ENCODE results near the gene NDUFB4. TPM values are rescaled to one million over a fixed set of nuclear protein-coding genes. Genes with fewer than 3 reads are reported as not detected.
A peak's percentile ranks its signal among the peaks of the same experiment; 100 is the strongest.

Gene NDUFB4
- total RNA-seq, result 556 TPM
- long read RNA-seq, transcript NDUFB4-201 (3 exons, 671 nt), result major isoform, 296 of 308 reads
- long read RNA-seq, transcript NDUFB4-204 (3 exons, 558 nt), result minor isoform, 5 of 308 reads
- long read RNA-seq, partial matches to known transcripts, result 1 of 308 reads
- long read RNA-seq, other reads (novel, unspliced or antisense), result 3 of 308 reads

DNA sequence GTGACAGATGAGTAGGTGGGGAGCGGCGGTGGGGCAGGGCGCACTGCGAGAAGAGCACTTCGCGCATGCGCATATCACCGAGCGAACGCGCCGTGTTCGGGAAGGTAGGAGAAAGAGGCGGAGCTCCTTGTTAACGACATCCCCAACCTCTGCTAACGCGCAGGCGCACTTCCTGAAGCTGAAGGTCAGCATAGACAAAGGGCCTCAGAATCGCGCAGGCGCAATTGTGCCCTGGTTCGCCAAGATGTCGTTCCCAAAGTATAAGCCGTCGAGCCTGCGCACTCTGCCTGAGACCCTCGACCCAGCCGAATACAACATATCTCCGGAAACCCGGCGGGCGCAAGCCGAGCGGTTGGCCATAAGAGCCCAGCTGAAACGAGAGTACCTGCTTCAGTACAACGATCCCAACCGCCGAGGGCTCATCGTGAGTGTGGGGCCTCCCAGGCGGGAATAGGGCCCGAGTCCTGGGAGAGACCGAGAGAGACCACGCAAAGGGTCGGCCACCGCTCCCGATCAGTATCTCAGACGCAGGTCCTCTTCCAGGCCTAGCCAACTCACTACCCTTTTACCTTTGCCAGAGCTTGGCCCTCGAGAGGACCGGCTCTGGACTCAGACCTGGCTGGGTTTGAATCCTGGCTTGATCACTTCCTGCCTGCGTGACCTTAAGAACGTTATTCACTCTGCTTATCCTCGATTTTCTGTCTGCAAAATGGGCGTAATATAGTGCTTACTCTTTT, at the start of gene NDUFB4:
TSS of gene NDUFB4 (plus strand) at position 221 of the 737 bp plus-strand sequence. CDS start at position 245, 24 bp downstream.
- Histone ChIP-seq H3K27me3 (ENCODE audit: low read depth) (no peaks in the 10 kb centered on the region), H3K9me3 (replicated peaks) (no peaks in the 10 kb centered on the region), H3K36me3 (peaks cover 23% of the 10 kb centered on the region), H3K4me3 (peak within 1 kb of the TSS; percentile 86), H3K27ac (replicated peaks) (peak within 1 kb of the TSS; percentile 95), H3K4me1 (peaks cover 54% of the 10 kb centered on the region)
- TF ChIP-seq, protein P1, sequence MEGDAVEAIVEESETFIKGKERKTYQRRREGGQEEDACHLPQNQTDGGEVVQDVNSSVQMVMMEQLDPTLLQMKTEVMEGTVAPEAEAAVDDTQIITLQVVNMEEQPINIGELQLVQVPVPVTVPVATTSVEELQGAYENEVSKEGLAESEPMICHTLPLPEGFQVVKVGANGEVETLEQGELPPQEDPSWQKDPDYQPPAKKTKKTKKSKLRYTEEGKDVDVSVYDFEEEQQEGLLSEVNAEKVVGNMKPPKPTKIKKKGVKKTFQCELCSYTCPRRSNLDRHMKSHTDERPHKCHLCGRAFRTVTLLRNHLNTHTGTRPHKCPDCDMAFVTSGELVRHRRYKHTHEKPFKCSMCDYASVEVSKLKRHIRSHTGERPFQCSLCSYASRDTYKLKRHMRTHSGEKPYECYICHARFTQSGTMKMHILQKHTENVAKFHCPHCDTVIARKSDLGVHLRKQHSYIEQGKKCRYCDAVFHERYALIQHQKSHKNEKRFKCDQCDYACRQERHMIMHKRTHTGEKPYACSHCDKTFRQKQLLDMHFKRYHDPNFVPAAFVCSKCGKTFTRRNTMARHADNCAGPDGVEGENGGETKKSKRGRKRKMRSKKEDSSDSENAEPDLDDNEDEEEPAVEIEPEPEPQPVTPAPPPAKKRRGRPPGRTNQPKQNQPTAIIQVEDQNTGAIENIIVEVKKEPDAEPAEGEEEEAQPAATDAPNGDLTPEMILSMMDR (IDR thresholded peaks at IDR 0.05; ENCODE audit: borderline replicate concordance), result no peak
- intact Hi-C loops (cut with micrococcal nuclease), result no loop called here
- peak; percentile 98 for DNase-seq

DNA sequence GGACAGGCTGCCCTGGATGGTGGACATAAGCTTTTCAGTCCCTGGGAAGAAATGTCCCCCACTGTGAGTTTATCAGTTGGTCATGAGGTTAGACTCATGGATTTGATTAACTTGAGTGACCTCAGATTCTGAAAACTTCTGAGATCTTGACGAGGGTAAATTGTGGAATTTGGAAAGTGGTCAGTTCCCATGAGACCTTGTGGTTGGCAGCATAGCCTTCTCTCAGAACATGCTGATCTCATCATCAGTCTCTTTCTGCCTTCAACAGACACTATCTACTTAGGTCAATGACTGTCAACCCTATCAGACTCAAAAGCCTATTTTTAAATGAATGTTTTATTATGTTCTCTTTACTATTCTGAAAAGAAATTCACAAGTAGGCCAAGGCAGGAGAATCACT, 45.6 kb upstream of the NDUFB4 start:
- intact Hi-C loops (cut with micrococcal nuclease), result loop anchor here (10.0 kb wide), 1 partner anchor 46 kb away; no protein-coding TSS in a partner anchor
- H3K9me3 ChIP-seq (replicated peaks), result no peaks in the 10 kb centered on the region
- no peaks in the 10 kb centered on the region for H3K27me3 ChIP-seq (ENCODE audit: low read depth)
- no peak overlapping the region for H3K4me3 ChIP-seq
- TF ChIP-seq, protein P1 (IDR thresholded peaks at IDR 0.05; ENCODE audit: borderline replicate concordance), result no peak
- DNase-seq, result no peak
- peak overlapping the region; percentile 94 for H3K27ac ChIP-seq (replicated peaks)
- H3K36me3 ChIP-seq, result no peaks in the 10 kb centered on the region
- H3K4me1 ChIP-seq, result peaks cover 57% of the 10 kb centered on the region

DNA sequence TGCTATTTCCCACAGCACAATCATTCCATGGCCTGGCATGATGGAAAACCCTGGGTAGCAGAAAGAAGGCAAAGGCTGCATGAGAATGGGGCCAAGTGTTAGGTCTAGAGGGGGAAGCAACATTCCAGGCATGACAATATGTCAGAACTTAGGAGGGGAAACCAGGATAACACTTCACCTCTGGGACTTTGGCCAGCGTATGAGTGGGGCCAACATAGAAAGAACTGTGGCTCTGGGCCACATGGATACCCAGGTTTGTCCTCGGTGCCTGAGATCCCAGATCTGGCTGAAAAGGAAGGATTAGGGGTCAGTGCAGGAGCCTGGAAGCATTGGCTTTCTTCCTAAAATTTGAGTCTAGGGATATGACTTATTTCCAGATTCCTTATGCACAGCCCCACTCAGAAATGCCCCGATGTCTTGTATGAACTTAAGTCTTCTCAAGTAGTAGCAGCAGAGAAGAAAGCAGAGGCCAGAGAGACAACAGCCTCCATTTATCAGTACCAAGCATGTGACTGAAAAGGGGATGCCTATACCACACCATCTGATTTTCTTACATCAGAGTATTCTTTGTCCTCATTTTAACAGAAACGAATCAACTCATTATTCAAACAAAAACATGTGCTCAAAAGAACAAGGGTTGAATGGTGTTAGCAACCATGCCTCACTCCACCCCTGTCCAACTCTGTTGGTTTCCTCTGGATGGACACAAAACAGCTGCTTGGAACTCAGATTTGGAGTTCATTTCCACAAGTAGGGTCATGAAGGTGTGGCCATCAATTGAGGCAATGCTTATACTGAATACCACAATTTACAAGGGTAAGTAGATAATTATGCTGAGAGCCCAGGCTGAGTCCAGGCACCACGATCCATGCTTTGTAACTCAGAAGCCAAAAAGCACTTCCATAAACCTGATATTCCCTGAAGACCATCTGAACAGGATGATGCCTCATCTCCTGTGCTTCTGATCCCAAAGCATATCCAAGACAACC, 43.7 kb upstream of the NDUFB4 start:
- TF ChIP-seq, protein P1 (IDR thresholded peaks at IDR 0.05; ENCODE audit: borderline replicate concordance), result no peak
- no peaks in the 10 kb centered on the region for H3K27me3 ChIP-seq (ENCODE audit: low read depth)
- no peak overlapping the region for H3K4me3 ChIP-seq
- H3K9me3 ChIP-seq (replicated peaks), result no peaks in the 10 kb centered on the region
- no peaks in the 10 kb centered on the region for H3K36me3 ChIP-seq
- H3K27ac ChIP-seq (replicated peaks), result peak overlapping the region; percentile 94
- intact Hi-C loops (cut with micrococcal nuclease), result loop anchor here (10.0 kb wide), 1 partner anchor 48 kb away; no protein-coding TSS in a partner anchor
- peak; percentile 45 for DNase-seq
- peaks cover 73% of the 10 kb centered on the region for H3K4me1 ChIP-seq

DNA sequence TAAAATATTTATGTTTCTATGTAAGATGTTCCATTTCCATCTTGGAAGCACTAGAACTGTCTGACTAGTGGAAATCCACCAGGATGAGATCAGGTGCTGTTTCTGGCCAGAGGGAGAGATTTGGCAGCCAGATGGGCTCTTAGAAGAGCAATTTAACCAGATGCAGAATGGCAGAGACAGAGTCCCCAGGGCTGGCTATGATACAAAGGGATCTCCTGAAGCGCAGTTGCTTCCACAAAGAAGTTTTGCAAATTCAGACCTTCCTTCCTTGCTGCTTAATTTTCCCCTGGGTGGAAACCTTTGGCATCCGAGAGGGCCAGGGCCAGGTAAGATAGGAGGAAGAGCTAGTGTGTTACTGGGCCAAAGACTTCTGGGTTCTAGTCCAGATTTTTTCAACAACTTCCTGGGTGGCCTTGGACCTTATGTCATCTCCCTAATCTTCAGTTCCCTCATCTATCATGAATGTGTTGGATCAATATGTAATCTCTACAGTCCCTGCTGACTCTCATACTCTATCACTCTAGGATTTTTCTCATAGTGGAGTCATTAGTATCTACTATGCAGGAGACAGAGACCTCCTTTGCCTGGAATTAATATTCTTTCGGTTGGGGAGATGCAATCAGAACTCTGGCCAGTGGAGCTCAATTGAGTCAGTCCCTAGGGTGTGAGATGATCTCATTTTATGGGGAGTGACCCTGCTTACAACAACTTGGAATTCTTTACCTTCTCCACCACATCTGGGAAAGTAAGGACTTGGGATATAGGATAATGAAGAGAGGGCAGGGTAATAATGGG, 41.1 kb upstream of the NDUFB4 start:
- Histone ChIP-seq H3K4me1 (peaks cover 94% of the 10 kb centered on the region), H3K9me3 (replicated peaks) (no peaks in the 10 kb centered on the region), H3K4me3 (no peak overlapping the region), H3K27me3 (ENCODE audit: low read depth) (no peaks in the 10 kb centered on the region), H3K27ac (replicated peaks) (peak overlapping the region; percentile 94), H3K36me3 (no peaks in the 10 kb centered on the region)
- intact Hi-C loops (cut with micrococcal nuclease), result loop anchor here (10.0 kb wide), 1 partner anchor 50 kb away; no protein-coding TSS in a partner anchor
- TF ChIP-seq, protein P1 (IDR thresholded peaks at IDR 0.05; ENCODE audit: borderline replicate concordance), result no peak
- peak; percentile 44 for DNase-seq
